ENCODE data around the gene EBPL.

The EBPL gene

DNA sequence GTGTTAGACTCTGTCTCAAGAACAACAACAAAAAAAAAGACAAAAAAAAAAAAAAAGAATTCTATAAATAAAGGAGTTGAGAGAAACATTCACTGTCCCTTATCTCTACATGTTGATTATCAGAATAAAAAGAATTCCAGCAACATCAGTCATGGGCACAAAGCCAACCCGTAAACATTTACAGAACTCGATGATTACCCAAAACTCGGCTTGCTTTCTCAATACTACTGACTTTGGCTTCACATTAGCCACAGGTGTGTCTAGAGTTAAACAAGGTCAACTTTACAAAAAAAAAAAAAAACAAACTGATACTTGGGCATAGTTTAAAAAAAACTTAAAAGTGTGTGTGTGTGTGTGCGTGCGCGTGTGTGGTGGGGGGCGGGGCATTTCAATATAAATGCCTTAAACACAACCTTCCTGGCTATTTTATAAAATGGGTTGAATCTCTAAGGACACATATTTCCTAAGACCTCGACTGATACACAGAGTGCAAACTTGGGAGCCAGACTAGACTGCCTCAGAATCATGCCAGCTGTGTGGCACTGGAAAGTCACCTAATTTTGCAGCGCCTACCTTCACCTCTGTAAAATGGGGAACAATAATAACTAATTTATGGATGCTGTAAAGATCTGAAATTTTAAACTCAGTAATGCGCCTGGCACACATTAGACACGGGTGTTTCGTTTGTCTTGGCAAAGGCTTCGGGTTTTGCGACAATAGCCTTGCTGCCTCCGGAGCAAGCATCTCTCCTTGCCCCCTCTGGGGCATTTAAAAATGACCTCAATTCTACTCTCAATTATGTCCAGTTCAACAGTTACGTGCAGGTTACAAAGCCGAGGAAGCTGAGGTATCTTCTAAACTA is 922 bp downstream of the EBPL start:
- Mint-ChIP-seq H3K27ac (peak overlapping the region; percentile 72), H3K36me3 (ENCODE audit: low read depth) (peaks cover 15% of the 10 kb centered on the region), H3K4me1 (ENCODE audit: low read depth) (peaks cover 20% of the 10 kb centered on the region), H3K27me3 (ENCODE audit: low read depth) (no peaks in the 10 kb centered on the region), H3K9me3 (no peaks in the 10 kb centered on the region), H3K4me3 (peak overlapping the region; percentile 87)

DNA sequence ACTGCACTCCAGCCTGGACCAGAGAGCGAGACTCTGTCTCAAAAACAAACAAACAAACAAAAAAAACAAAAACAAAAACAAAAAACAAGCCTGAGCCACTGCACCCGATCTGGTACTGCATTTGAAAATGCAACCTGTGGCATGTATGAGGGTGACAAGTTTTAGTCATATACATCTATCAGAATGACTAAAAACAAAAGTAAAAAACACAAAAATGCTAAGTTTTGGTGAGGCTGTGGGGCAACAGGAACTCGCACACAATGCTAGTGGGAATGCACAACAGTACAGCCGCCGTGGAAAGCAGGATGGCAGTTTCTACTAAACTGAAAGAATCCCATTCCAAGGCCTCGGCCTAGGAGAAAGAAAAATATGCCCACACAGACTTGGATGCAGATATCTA is 7.8 kb downstream of the EBPL start:
- Mint-ChIP-seq H3K36me3 (ENCODE audit: low read depth) (peaks cover 18% of the 10 kb centered on the region), H3K4me3 (peak overlapping the region; percentile 25), H3K27ac (peak overlapping the region; percentile 52), H3K4me1 (ENCODE audit: low read depth) (peaks cover 25% of the 10 kb centered on the region), H3K9me3 (no peaks in the 10 kb centered on the region), H3K27me3 (ENCODE audit: low read depth) (no peaks in the 10 kb centered on the region)

DNA sequence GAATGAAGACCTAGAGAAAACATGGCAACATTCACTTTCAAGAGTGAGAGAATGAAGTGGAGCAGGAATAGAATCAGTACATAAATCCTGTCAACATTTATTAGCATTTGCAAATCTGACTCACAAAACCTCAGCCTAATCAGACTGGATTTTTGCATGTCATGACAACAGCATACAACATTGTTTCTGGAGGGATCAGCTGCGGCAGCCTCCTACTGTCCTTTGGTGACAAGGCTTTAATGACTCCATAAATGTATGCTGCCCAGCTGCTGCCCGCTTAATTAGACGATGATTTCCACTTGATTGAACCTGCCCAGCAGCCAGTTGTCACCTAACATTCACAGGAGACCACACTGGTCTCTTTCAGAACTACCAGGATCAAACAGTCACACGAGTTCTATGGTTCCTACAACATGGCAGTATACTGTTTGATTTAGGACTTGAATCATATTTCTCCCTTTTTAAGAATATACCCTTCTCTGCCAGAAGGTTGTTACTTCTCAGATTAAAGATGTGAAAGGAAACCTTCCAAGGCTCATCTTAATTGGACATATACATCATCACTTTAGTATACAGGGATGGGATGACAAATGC is 9.3 kb downstream of the EBPL start:
- Mint-ChIP-seq H3K27me3 (ENCODE audit: low read depth) (no peaks in the 10 kb centered on the region), H3K36me3 (ENCODE audit: low read depth) (peaks cover 12% of the 10 kb centered on the region), H3K4me3 (no peak overlapping the region), H3K27ac (no peak overlapping the region), H3K4me1 (ENCODE audit: low read depth) (peaks cover 22% of the 10 kb centered on the region), H3K9me3 (no peaks in the 10 kb centered on the region)

DNA sequence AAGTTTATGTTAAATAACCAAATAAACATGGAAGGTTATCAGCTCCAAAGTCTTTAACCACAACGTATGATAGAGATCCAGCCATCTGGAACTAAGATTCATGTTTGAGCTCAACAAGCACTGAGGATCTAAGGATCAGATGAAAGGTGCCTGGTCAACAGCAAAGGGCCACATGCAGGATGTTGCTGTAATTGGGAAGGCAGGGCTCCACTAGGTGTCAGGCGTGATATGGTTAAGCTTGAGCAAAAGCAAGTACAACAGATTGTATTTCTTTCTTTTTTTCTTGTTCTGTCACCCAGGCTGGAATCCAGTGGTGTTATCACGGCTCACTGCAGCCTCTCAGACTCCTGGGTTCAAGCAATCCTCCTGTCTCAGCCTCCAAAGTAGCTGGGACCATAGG is 12.0 kb downstream of the EBPL start:
- Mint-ChIP-seq H3K27me3 (ENCODE audit: low read depth) (no peaks in the 10 kb centered on the region), H3K4me3 (no peak overlapping the region), H3K36me3 (ENCODE audit: low read depth) (peaks cover 5% of the 10 kb centered on the region), H3K4me1 (ENCODE audit: low read depth) (peaks cover 20% of the 10 kb centered on the region), H3K27ac (peak overlapping the region; percentile 6), H3K9me3 (no peaks in the 10 kb centered on the region)

DNA sequence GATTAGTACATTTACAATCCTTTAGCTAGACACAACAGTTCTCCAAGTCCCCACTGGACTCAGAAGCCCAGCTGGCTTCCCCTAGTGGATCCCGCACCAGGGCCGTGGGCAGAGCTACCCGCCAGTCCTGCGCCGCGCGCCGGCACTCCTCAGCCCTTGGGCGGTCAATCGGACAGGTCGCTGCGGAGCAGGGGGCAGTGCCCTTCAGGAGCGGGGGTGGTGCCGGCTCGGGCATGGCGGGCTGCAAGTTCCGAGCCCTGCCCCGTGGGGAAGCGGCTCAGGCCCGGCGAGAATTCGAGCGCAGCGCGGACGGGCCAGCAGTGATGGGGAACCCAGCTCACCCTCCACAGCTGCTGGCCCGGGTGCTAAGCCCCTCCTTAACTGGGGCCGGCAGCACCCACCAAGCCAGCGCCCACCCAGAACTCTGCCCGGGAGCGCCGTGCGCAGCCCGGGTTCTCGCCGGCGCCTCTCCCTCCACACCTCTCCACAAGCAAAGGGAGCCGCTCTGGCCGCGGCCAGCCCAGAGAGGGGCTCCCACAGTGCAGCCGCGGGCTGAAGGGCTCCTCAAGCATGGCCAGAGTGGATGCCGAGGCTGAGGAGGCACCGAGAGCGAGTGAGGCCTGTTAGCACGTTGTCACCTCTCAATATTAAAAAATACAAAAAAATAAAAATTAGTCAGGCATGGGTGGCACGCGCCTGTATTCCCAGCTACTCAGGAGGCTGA is 12.9 kb downstream of the EBPL start:
- Mint-ChIP-seq H3K27ac (no peak overlapping the region), H3K9me3 (no peaks in the 10 kb centered on the region), H3K4me3 (no peak overlapping the region), H3K27me3 (ENCODE audit: low read depth) (no peaks in the 10 kb centered on the region), H3K4me1 (ENCODE audit: low read depth) (peaks cover 14% of the 10 kb centered on the region), H3K36me3 (ENCODE audit: low read depth) (peaks cover 5% of the 10 kb centered on the region)

DNA sequence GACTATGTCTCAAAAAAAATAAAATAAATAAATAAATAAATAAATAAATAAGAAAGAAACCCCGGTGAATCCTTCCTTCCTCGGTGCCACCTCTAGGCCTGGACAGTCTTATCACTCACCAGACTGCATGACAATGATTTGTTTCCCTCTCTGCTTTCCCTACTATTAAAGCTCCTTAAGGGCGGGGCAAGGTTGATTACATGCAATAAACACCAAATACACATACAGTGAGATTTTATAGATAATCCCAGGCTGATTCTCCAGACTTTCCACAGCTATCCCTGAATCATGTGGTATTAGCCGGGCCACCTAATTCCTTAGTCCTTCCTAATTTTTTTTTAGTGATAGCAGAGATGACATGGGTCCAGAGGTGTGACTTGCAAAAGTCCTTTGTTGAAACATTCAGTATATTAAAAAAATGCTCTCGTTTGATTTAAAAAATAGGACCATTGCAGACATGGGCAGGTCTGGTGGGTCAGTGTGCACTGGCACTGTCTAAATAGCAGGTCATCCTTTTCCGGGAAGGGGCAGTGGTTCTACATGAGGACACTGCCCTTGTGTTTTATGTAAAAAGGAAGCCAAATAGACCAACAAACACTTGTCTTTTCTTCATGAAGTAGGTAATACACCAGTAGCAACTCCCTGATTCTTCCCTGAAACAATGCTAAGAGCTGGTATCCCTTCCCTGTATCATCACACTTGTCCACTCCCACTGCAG is 14.5 kb downstream of the EBPL start:
- Mint-ChIP-seq H3K4me3 (no peak overlapping the region), H3K27me3 (ENCODE audit: low read depth) (no peaks in the 10 kb centered on the region), H3K27ac (no peak overlapping the region), H3K4me1 (ENCODE audit: low read depth) (peaks cover 7% of the 10 kb centered on the region), H3K9me3 (no peaks in the 10 kb centered on the region), H3K36me3 (ENCODE audit: low read depth) (peaks cover 5% of the 10 kb centered on the region)

DNA sequence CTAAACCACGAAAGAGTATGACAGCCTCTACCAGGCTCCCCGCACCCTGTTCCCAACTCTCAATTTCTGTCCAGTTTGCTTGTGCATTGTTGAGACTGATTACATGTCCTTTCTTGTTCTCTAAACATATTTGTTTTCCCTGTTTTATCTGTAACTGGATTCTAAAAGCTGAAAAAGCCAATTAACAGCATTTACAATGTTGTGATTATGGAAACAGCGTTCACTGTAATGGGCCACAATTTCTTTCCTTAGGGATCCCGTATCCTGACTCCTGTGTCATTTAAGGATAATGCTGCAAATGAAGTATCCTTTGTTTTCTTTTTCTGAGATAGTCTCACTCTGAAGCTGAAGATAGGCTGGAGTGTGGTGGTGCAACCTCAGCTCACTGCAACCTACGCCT is 20.5 kb downstream of the EBPL start:
- Mint-ChIP-seq H3K4me1 (ENCODE audit: low read depth) (peaks cover 2% of the 10 kb centered on the region), H3K9me3 (no peaks in the 10 kb centered on the region), H3K36me3 (ENCODE audit: low read depth) (peaks cover 14% of the 10 kb centered on the region), H3K27me3 (ENCODE audit: low read depth) (no peaks in the 10 kb centered on the region), H3K27ac (no peak overlapping the region), H3K4me3 (no peak overlapping the region)

DNA sequence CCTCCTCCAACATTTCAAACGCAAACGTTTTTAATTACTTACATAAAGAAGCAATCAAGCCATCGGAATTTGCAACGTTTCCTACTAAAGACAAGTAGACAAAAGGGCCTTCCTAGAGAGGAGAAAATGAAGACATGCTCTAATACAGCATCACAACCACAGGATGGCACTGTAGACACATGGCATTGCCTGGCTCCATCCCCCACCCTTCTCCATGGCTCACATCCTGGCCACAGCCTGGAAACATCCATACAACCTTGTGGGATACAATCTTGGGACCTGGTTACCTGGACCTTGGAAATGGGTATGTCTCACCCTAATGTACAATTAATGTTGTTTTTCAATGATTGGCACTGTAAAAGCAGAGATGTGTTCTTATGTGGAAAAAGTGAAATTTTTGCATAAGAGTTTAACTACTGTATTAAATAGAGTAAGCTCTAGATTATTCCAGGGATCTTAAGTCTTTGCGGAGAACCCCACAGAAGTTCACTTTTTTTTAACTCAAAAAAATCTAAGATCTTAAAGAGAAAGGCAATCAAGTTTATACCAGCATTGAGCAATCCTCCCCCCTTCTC is 21.5 kb downstream of the EBPL start:
- Mint-ChIP-seq H3K27me3 (ENCODE audit: low read depth) (no peaks in the 10 kb centered on the region), H3K4me1 (ENCODE audit: low read depth) (peaks cover 2% of the 10 kb centered on the region), H3K27ac (no peak overlapping the region), H3K4me3 (no peak overlapping the region), H3K36me3 (ENCODE audit: low read depth) (peaks cover 17% of the 10 kb centered on the region), H3K9me3 (no peaks in the 10 kb centered on the region)

DNA sequence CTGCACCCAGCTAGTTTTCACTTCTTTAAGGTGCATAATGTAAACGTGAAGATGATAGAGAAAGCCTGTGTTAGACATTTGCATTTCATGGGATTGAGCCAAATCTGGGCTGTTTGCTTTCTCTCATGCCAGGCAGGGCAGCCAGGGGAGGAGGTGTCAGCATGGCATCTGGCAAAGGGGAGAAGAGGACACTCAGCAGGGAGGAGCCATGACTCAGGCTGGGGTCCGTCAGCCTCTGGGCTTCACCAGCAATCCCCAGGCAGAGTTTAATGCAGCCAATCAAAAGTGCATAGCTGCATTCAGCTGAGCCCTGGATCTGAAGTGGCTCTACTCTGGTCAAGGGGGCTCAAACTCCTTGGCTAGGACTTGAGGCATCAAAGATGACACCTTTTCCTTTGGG is 23.5 kb downstream of the EBPL start:
- Mint-ChIP-seq H3K36me3 (ENCODE audit: low read depth) (peaks cover 18% of the 10 kb centered on the region), H3K4me3 (no peak overlapping the region), H3K4me1 (ENCODE audit: low read depth) (peaks cover 2% of the 10 kb centered on the region), H3K27ac (no peak overlapping the region), H3K9me3 (no peaks in the 10 kb centered on the region), H3K27me3 (ENCODE audit: low read depth) (no peaks in the 10 kb centered on the region)

DNA sequence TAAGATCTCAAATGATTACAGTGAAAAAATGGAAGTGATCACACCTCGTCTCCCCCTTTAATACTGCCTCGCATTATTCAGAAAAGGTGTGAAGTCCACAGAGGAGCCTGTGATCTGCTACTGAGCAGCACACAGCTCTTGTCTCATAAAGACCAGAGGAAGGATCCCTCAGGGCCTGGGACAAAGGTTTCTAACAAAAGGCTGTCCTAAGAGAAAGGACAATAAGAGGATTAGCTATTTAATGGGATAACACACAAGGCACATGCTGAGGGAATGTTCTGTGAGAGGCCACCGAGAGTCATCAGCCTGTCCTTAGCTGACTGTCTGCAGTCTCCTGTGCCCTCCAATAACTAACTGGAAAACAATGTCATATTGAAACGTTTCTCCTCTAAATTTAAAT is 26.7 kb downstream of the EBPL start:
- peaks cover 21% of the 10 kb centered on the region for H3K36me3 Mint-ChIP-seq (ENCODE audit: low read depth)
- H3K4me1 Mint-ChIP-seq (ENCODE audit: low read depth) = no peaks in the 10 kb centered on the region
- no peaks in the 10 kb centered on the region for H3K9me3 Mint-ChIP-seq
- no peak overlapping the region for H3K27ac Mint-ChIP-seq
- H3K4me3 Mint-ChIP-seq = no peak overlapping the region
- no peaks in the 10 kb centered on the region for H3K27me3 Mint-ChIP-seq (ENCODE audit: low read depth)

DNA sequence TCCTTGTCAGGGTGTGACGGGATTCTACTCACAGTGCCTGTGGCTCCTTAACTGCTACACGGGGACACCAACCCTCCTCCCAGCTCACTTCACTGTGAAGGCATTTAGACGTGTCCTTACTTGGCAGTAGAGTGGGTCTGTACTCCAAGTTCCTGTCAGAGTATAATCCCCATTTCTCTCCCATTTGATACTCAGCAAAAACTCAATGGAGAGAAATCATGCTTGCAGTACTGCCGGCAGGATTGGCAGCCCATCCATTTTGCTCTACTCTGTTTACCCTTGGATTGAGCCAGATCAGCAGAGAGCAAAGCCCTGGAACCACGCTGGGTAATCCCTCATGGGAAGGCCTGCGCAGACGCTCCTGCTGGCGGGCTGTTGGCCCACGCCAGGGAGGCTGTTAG is 34.0 kb downstream of the EBPL start:
- Mint-ChIP-seq H3K9me3 (no peaks in the 10 kb centered on the region), H3K27ac (no peak overlapping the region), H3K27me3 (ENCODE audit: low read depth) (no peaks in the 10 kb centered on the region), H3K36me3 (ENCODE audit: low read depth) (peaks cover 9% of the 10 kb centered on the region), H3K4me1 (ENCODE audit: low read depth) (peaks cover 3% of the 10 kb centered on the region), H3K4me3 (no peak overlapping the region)

DNA sequence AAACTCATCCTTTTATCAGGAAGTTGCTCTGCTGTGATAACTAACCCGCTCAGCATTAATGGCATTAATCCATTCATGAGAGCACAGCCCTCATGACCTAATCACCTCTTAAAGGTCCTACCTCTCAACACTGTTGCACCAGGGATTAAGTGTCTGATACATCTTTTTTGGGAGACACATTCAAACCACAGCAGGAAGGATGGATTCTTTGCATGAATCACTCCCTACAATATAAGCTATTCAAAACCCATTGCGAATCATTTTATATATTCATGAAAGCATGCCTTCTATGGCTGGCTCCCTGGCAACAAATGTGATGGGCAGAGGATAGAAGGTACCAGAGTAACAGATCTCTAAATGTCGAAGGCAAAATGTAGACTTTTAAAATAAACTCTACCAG is 35.4 kb downstream of the EBPL start:
- Mint-ChIP-seq H3K4me1 (ENCODE audit: low read depth) (peaks cover 3% of the 10 kb centered on the region), H3K27me3 (ENCODE audit: low read depth) (no peaks in the 10 kb centered on the region), H3K36me3 (ENCODE audit: low read depth) (peaks cover 8% of the 10 kb centered on the region), H3K27ac (no peak overlapping the region), H3K4me3 (no peak overlapping the region), H3K9me3 (no peaks in the 10 kb centered on the region)

DNA sequence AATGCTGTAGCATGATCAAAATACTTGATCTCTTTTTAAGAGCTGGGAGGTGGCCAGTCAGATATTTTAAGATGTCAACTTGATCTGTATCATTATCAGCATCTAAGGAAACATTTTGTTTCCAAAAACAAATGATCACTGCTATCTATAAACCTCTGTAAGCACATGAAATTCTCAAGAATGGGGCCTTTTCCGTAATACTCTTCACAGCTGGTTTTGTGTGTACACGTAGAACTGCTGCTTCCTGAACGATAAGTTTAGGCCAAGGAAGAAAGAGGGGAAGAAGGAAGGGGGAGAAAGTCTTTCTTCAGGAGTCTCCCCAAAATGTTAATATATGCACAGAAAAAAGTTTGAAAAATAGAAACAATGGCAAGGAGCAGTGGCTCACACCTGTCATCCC is 37.3 kb downstream of the EBPL start:
- Mint-ChIP-seq H3K36me3 (ENCODE audit: low read depth) (peaks cover 2% of the 10 kb centered on the region), H3K27ac (no peak overlapping the region), H3K9me3 (no peaks in the 10 kb centered on the region)

DNA sequence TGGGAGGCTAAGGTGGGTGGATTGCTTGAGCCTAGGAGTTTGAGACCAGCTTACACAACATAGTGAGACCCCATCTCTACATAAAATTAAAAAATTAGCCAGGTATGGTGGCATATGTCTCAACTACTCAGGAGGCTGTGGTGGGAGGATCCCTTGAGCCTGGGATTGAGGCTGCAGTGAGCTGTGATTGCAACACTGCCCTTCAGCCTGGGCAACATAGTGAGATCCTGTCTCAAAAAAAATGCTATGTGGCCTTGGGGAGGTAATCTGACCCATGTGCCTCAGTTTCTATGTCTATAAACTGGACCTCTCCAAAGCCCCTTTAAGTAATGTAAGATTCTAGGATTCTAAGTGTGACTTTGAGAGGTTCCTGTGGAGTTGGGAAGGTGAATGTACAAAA is 37.8 kb downstream of the EBPL start:
- peaks cover 3% of the 10 kb centered on the region for H3K4me1 Mint-ChIP-seq (ENCODE audit: low read depth)
- H3K9me3 Mint-ChIP-seq = no peaks in the 10 kb centered on the region
- H3K27me3 Mint-ChIP-seq (ENCODE audit: low read depth) = no peaks in the 10 kb centered on the region
- H3K27ac Mint-ChIP-seq = no peak overlapping the region
- no peak overlapping the region for H3K4me3 Mint-ChIP-seq
- peaks cover 2% of the 10 kb centered on the region for H3K36me3 Mint-ChIP-seq (ENCODE audit: low read depth)

More for the DNA sequence above, 37.3 kb downstream of the EBPL start:
- Mint-ChIP-seq H3K4me3 (no peak overlapping the region), H3K4me1 (ENCODE audit: low read depth) (peaks cover 3% of the 10 kb centered on the region), H3K27me3 (ENCODE audit: low read depth) (no peaks in the 10 kb centered on the region)

Data from T-helper 1 cell treated with Interleukin-12 subunit alpha and Interleukin-12 subunit beta and Interleukin-4 antibody, amounts not matched to agents 30 μg/mL and 1 μg/mL, for 36 hours (primary cell).